AG09309 (cell line): ENCODE results near the gene FAM13C.

Experiments used
- DNase-seq: peaks from one replicate; pipeline ENCODE4 v3.0.0-alpha.2; 2010; ENCODE audit warnings: low read depth
- H3K4me3 ChIP-seq: 2 replicates; pipeline ENCODE4 v1.5.1; 2011; ENCODE audit warnings: mild to moderate bottlenecking, low read depth, low read length, moderate library complexity; ENCODE audit not compliant: control insufficient read depth
- CTCF ChIP-seq: IDR thresholded peaks from 2 replicates; pipeline ENCODE4 v1.5.1; 2011; ENCODE audit warnings: mild to moderate bottlenecking, low read depth, low read length, inconsistent platforms; ENCODE audit not compliant: insufficient read depth, control insufficient read depth; ENCODE audit errors: missing control alignments

The FAM13C gene

DNA sequence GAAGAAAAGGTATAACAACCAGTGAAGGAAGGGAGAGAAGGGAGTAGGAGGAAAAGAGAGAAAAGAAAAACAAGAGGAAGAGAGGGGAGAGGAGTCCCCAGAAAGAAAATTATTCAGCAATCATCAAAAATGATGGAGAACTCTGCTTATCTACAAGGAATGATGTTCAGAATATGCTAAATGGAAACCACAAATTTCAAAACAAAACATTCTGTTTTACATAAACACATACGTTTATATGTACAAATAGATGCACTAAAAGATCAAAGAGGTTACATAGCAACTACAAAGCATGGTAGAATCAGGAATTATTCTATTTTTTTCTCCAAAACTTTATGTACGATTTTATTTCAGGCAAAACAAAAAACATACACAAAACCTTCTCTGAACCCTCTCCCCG is 91.9 kb downstream of the FAM13C start:
- DNase-seq: no peak
- TF ChIP-seq CTCF: no peak
- no peak overlapping the region for H3K4me3 ChIP-seq

- TF ChIP-seq CTCF: no peak
- H3K4me3 ChIP-seq: no peak overlapping the region
- no peak for DNase-seq
These were observed 92.7 kb downstream of the FAM13C start for GRCh38 chr10:59269651-59270050.

DNA sequence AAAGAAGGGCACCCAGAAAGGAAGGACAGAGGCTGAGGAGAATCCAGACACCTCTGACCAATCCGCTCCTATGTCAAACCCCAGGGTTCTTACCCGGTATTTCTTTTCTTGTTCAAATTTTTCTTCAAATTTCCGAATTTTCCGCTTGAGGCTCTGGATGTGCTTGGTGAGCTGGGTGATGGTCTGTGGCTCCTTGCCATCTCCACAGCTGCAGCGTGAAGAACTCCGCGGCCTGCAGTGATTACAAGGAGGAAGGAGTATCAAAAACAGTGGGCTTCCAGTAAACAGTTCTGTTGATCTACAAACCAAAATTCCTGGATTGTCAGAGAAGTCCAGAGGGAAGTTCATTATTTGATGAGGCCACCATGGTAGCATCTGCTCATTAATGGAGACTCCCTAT is 93.9 kb downstream of the FAM13C start:
- DNase-seq: no peak
- no peak for TF ChIP-seq CTCF

GRCh38 chr10:59266321-59266720 is 96.0 kb downstream of the FAM13C start:
- TF ChIP-seq CTCF: no peak
- H3K4me3 ChIP-seq: no peak overlapping the region

More for the DNA sequence above, 93.9 kb downstream of the FAM13C start:
- H3K4me3 ChIP-seq: no peak overlapping the region

DNA sequence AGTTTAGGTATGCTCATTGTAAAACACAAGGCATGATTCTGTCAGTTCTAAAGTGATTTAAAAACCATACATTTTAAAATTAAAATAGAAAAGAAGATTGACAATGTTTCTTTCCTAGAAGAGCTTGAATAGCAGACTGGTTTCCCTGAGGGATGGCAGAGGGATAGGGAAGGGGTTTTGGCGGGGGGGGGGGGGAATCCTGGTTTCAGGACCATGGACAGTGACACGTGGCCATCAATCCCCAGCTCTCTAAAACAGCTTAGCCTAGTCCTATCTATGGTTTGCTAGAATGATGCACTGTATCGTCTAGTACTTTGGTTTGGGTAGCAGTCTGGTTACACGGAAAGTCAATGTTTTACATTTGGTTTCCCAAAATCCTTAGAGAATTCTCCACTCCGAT is 97.2 kb downstream of the FAM13C start:
- TF ChIP-seq CTCF: no peak
- H3K4me3 ChIP-seq: no peak overlapping the region
- no peak for DNase-seq

More at GRCh38 chr10:59266321-59266720, 96.0 kb downstream of the FAM13C start:
- no peak for DNase-seq

DNA sequence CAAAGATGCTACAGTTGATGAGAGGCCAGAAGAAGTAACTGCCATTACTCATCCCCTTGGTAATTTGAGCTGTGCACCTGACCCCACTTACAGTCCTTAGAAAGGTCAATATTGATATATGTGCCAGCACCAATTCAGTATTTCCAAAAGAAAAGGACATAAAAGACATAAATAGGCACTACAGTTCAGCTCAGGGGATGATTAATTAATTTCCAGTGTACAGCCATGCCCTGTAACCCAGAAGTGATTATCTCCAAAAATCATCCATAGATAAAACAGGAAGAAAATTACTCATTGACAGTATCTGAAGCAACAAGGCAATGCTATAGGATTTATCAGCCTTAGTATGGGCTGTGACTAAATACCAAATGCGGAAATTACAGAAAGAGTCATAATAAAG is 103.5 kb downstream of the FAM13C start:
- no peak overlapping the region for H3K4me3 ChIP-seq
- TF ChIP-seq CTCF: no peak
- DNase-seq: no peak

GRCh38 chr10:59257224-59257623 is 105.1 kb downstream of the FAM13C start:
- no peak overlapping the region for H3K4me3 ChIP-seq
- no peak for DNase-seq
- TF ChIP-seq CTCF: no peak
